HepG2 (cell line): ENCODE measurements around the gene LSM14B. TPM values are rescaled to one million over a fixed set of nuclear protein-coding genes. Genes with fewer than 3 reads are reported as not detected.

Experiments
- ATAC-seq: fragments of 200-7000 bp; cut with Tn5 transposase; 3 replicates; pipeline ENCODE4 v1.9.1; 2020; ENCODE audit warnings: mild to moderate bottlenecking, moderate library complexity
- BruUV-seq: library from RNA; stranded (reverse); fragments of 400-500 nt; replicated peaks from 2 replicates; lab custom pipeline; 2021; lab: Mats Ljungman, UMichigan
- CTCF ChIA-PET: fragments of 300-600 bp; formaldehyde crosslinking; extraction: SDS; loops from one replicate; lab custom pipeline; 2021; ENCODE audit warnings: low total read pairs, inconsistent platforms, low intra/inter-chr PET ratio; lab: Yijun Ruan, JAX
- POLR2A ChIA-PET: fragments of 350-600 bp; sonication (Branson Sonifier 250); formaldehyde crosslinking; loops from one replicate; lab custom pipeline; 2020; ENCODE audit warnings: antibody characterized with exemption, inconsistent platforms; lab: Yijun Ruan, JAX
- DNase-seq: peaks from one replicate; pipeline ENCODE4 v3.0.0-alpha.2; 2015; ENCODE audit warnings: low spot score
- FAIRE-seq: peaks from 3 replicates; lab custom pipeline; 2011; peaks lifted over from hg19 to GRCh38; lab: Jason Lieb, UNC
- H2AFZ ChIP-seq: one replicate; pipeline ENCODE4 v1.6.1; 2011; ENCODE audit warnings: low read length, inconsistent platforms
- H3K27ac ChIP-seq: fragments of 300-600 bp; 3 replicates; pipeline ENCODE4 v1.8.0; 2011; ENCODE audit warnings: mixed run types, mild to moderate bottlenecking, mixed read lengths, low read length, inconsistent platforms; ENCODE audit not compliant: insufficient read depth; ENCODE audit errors: extremely low read length
- H3K27me3 ChIP-seq, 2 experiments: fragments of 200-600 bp in 1 of 2; 2 replicates in 1 of 2; 3 replicates in 1 of 2; pipeline versions ENCODE4 v1.6.0 to v1.8.0; 2011; ENCODE audit warnings: low read length in 2 of 2, mild to moderate bottlenecking in 2 of 2, moderate library complexity in 2 of 2, inconsistent platforms in 1 of 2; ENCODE audit not compliant: insufficient read depth in 2 of 2, control insufficient read depth in 1 of 2
- H3K36me3 ChIP-seq, 2 experiments: fragments of 200-600 bp in 1 of 2; replicated peaks in 1 of 2; 2 replicates in 1 of 2; 3 replicates in 1 of 2; pipeline versions ENCODE4 v1.5.1 to v1.8.0; 2011; ENCODE audit warnings: low read length in 2 of 2, inconsistent platforms in 1 of 2; ENCODE audit not compliant: insufficient read depth in 2 of 2, control insufficient read depth in 1 of 2
- H3K4me1 ChIP-seq: 2 replicates; pipeline ENCODE4 v1.5.1; 2012; ENCODE audit warnings: low read length, inconsistent platforms; ENCODE audit not compliant: insufficient read depth
- H3K4me2 ChIP-seq: 2 replicates; pipeline ENCODE4 v1.6.0; 2011; ENCODE audit warnings: low read depth, low read length, inconsistent platforms
- H3K4me3 ChIP-seq, 3 experiments: fragments of 200-600 bp in 1 of 3; sonication (generic), shearing (Covaris generic) in 1 of 3; replicated peaks in 1 of 3; 2 replicates each; pipeline ENCODE4 v1.5.1; 2011 to 2016; ENCODE audit warnings: low read length in 3 of 3, inconsistent platforms in 2 of 3, low read depth in 2 of 3, mild to moderate bottlenecking in 2 of 3, control low read depth in 1 of 3, mixed read lengths in 1 of 3; ENCODE audit not compliant: insufficient read depth in 1 of 3
- H3K79me2 ChIP-seq: one replicate; pipeline ENCODE4 v1.6.1; 2011; ENCODE audit warnings: low read length, inconsistent platforms; ENCODE audit not compliant: insufficient read depth
- H3K9ac ChIP-seq: 2 replicates; pipeline ENCODE4 v1.6.0; 2011; ENCODE audit warnings: mild to moderate bottlenecking, low read depth, low read length, inconsistent platforms; ENCODE audit not compliant: insufficient read depth
- H3K9me3 ChIP-seq: 2 replicates; pipeline ENCODE4 v1.5.1; 2012; ENCODE audit warnings: mild to moderate bottlenecking, low read length
- H4K20me1 ChIP-seq: 2 replicates; pipeline ENCODE4 v1.6.0; 2011; ENCODE audit warnings: inconsistent platforms, mild to moderate bottlenecking, low read length, moderate library complexity; ENCODE audit not compliant: insufficient read depth
- ARID4A ChIP-seq: sonication (generic); formaldehyde crosslinking; IDR thresholded peaks from 2 replicates; pipeline ENCODE4 v1.5.0; 2020; ENCODE audit warnings: mild to moderate bottlenecking, missing genetic modification reagents, borderline replicate concordance
- HOXA5 ChIP-seq: sonication (generic); formaldehyde crosslinking; IDR thresholded peaks from 2 replicates; pipeline ENCODE4 v1.4.0; 2020; ENCODE audit warnings: missing genetic modification reagents
- RBM22 ChIP-seq: fragments of 200-400 bp; formaldehyde crosslinking; optimal IDR thresholded peaks from 2 replicates; pipeline ENCODE3; 2017; ENCODE audit warnings: mild to moderate bottlenecking, low read length, moderate library complexity
- SKI ChIP-seq: fragments of 450-650 bp; IDR thresholded peaks from one replicate; pipeline ENCODE4 v1.6.1; 2018; ENCODE audit warnings: mild to moderate bottlenecking; ENCODE audit not compliant: partially characterized antibody
- YEATS2 ChIP-seq: sonication (generic); formaldehyde crosslinking; IDR thresholded peaks from 2 replicates; pipeline ENCODE4 v1.4.0; 2020; ENCODE audit warnings: missing genetic modification reagents, borderline replicate concordance
- ZNF354B ChIP-seq: sonication (generic); formaldehyde crosslinking; IDR thresholded peaks from 2 replicates; pipeline ENCODE4 v1.8.0; 2022; ENCODE audit warnings: mild to moderate bottlenecking, missing genetic modification reagents
- WGBS: methylation state at CpG from one replicate; pipeline ENCODE4 v1.1.6; 2017; ENCODE audit warnings: low lambda C conversion rate; 5-methylcytosine and 5-hydroxymethylcytosine counted together
- in situ Hi-C: cut with HindIII; loops from 2 replicates; pipeline ENCODE4 v1.10.0; 2017; ENCODE audit warnings: low pct_unique_long_range_greater_than_20kb; ENCODE audit not compliant: extremely low pct_ligation_motif_present
- intact Hi-C: fragments of 100-400 bp; cut with micrococcal nuclease; formaldehyde crosslinking; loops from one replicate; pipeline ENCODE4 v1.10.0; 2022; ENCODE audit not compliant: unreplicated experiment
- polyA plus RNA-seq, 8 experiments: library from polyadenylated mRNA; depleted of rRNA in 3 of 8; stranded (reverse) in 7 of 8; unstranded in 1 of 8; fragments of >200 nt; fragmentation: Illumina TruSeq in 4 of 8; extraction: Trizol in 4 of 8; gene quantifications; 2 replicates each; pipeline versions ENCODE4 v1.2.1 to v1.2.3, GENCODE V29; 2011 to 2016; ENCODE audit warnings: low read depth in 4 of 8, missing spikeins in 1 of 8, mixed read lengths in 1 of 8; ENCODE audit not compliant: insufficient read depth in 1 of 8
- total RNA-seq, 5 experiments: library from RNA; depleted of rRNA; stranded (reverse); fragments of >200 nt; fragmentation: Illumina TruSeq; extraction: Trizol; gene quantifications; 2 replicates each; pipeline ENCODE4 v1.2.3, GENCODE V29; 2016; ENCODE audit warnings: low read depth in 1 of 5

The LSM14B gene
- total and polyA plus RNA-seq, 2 of the 13 experiments (the other 11 are each of a cell fraction or from before 2014, with no cell fraction given): 43.3 to 79.2 TPM

- TF ChIP-seq SKI (no peak), ZNF354B (0 out of 2 replicates have a peak, but pooled peaks have one; percentile 29)
- TF ChIP-seq, all 625 proteins: peak for 2
Observed at GRCh38 chr20:62159052-62159451, 36.8 kb downstream of the LSM14B start (continued).

GRCh38 chr20:62159839-62160238, 37.6 kb downstream of the LSM14B start:
- ATAC-seq (no peak), FAIRE-seq (no peak)
- peak; percentile 70 for TF ChIP-seq RBM22
- no peak for TF ChIP-seq ARID4A (CRISPR knock-in tag)
- TF ChIP-seq YEATS2 (CRISPR knock-in tag): no peak
- no peak for TF ChIP-seq HOXA5 (CRISPR knock-in tag)
- TF ChIP-seq, all 625 proteins: peak for 1
- 93% methylated on average over 14 of the region's 14 CpGs for whole genome bisulfite sequencing
- Histone ChIP-seq H3K9ac (no peak overlapping the region), H3K79me2 (peaks cover 51% of the 10 kb centered on the region), H2AFZ (no peak overlapping the region), H3K36me3 (peaks cover 47 to 71% of the 10 kb centered on the region in 2 experiments), H3K4me1 (peaks cover 28% of the 10 kb centered on the region), H4K20me1 (peaks cover 17% of the 10 kb centered on the region), H3K4me3 (no peak overlapping the region), H3K9me3 (no peaks in the 10 kb centered on the region), H3K27me3 (no peaks in the 10 kb centered on the region), H3K27ac (no peak overlapping the region), H3K4me2 (no peak overlapping the region)
- POLR2A ChIA-PET: no interaction called here
- no TSS peak for BruUV-seq
- in situ Hi-C loops (no loop called here), intact Hi-C loops (loop anchor here (5.0 kb wide), 1 partner anchor 38 kb away; the partner anchor contains the start of gene LSM14B)
- CTCF ChIA-PET: no interaction called here
- DNase-seq: no peak
